ENCODE results near the gene FAM120B. TPM values are rescaled to one million over a fixed set of nuclear protein-coding genes. Genes with fewer than 3 reads are reported as not detected.
"Not testable (repeated sequence)": the region's sequence is repeated elsewhere in the genome, so short reads cannot be mapped to it uniquely, and the experiment has no call there.

The FAM120B gene
- total RNA-seq, 1 donor from 2014 or later: 33.7 TPM

- peaks cover 44% of the 10 kb centered on the region for H3K36me3 Mint-ChIP-seq (ENCODE audit: low read depth)
- H3K27me3 Mint-ChIP-seq (ENCODE audit: low read depth): no peaks in the 10 kb centered on the region
- H3K4me1 Mint-ChIP-seq: peaks cover 20% of the 10 kb centered on the region
- peak; percentile 3 for DNase-seq (ENCODE audit: low read depth, low spot score)
- TF ChIP-seq CTCF (conservative IDR thresholded peaks at IDR 0.05): no peak
- no peak overlapping the region for H3K27ac Mint-ChIP-seq (ENCODE audit: unreplicated experiment)
- H3K4me3 Mint-ChIP-seq: no peak overlapping the region
- H3K9me3 Mint-ChIP-seq: peaks cover 2% of the 10 kb centered on the region
These were observed 38.3 kb downstream of the FAM120B start for GRCh38 chr6:170344631-170345576.

DNA sequence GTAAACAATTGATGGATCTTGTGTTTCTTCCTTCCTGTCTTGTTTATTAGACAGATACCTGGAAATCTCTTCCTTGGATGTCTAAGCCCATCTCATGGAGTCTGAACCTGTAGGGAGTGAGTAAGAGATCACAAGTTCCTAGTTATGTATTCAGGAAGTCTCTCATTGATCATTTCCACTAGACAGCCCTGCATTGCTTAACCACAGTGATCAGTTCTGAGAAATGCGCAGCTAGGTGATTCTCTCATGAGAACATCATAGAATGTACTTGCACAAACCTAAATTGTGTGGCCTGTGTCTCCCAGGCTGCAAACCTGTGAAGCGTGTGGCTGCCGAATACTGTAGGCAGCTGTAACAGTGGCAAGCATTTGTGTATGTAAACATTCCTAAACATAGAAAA lies 39.1 kb downstream of the FAM120B start:
- Mint-ChIP-seq H3K36me3 (ENCODE audit: low read depth) (peaks cover 48% of the 10 kb centered on the region), H3K27me3 (ENCODE audit: low read depth) (no peaks in the 10 kb centered on the region), H3K4me1 (peaks cover 20% of the 10 kb centered on the region), H3K9me3 (peaks cover 3% of the 10 kb centered on the region), H3K4me3 (no peak overlapping the region), H3K27ac (ENCODE audit: unreplicated experiment) (no peak overlapping the region)
- no peak for DNase-seq (ENCODE audit: low read depth, low spot score)
- TF ChIP-seq CTCF (conservative IDR thresholded peaks at IDR 0.05): no peak

GRCh38 chr6:170346649-170347048 lies 40.1 kb downstream of the FAM120B start:
- Mint-ChIP-seq H3K27me3 (ENCODE audit: low read depth) (no peaks in the 10 kb centered on the region), H3K4me3 (no peak overlapping the region), H3K9me3 (peaks cover 11% of the 10 kb centered on the region), H3K27ac (ENCODE audit: unreplicated experiment) (no peak overlapping the region), H3K36me3 (ENCODE audit: low read depth) (peaks cover 58% of the 10 kb centered on the region), H3K4me1 (peaks cover 20% of the 10 kb centered on the region)
- TF ChIP-seq CTCF (conservative IDR thresholded peaks at IDR 0.05): no peak
- DNase-seq (ENCODE audit: low read depth, low spot score): no peak

- DNase-seq (ENCODE audit: low read depth, low spot score): no peak
- Mint-ChIP-seq H3K27ac (ENCODE audit: unreplicated experiment) (no peak overlapping the region), H3K9me3 (peaks cover 16% of the 10 kb centered on the region), H3K36me3 (ENCODE audit: low read depth) (peaks cover 60% of the 10 kb centered on the region), H3K4me1 (peaks cover 18% of the 10 kb centered on the region), H3K27me3 (ENCODE audit: low read depth) (no peaks in the 10 kb centered on the region), H3K4me3 (no peak overlapping the region)
- no peak for TF ChIP-seq CTCF (conservative IDR thresholded peaks at IDR 0.05)
These were observed 40.5 kb downstream of the FAM120B start for GRCh38 chr6:170347091-170347490.

GRCh38 chr6:170347975-170348374 lies 41.4 kb downstream of the FAM120B start:
- no peak for TF ChIP-seq CTCF (conservative IDR thresholded peaks at IDR 0.05)
- H3K9me3 Mint-ChIP-seq: peaks cover 25% of the 10 kb centered on the region
- no peak overlapping the region for H3K27ac Mint-ChIP-seq (ENCODE audit: unreplicated experiment)
- peaks cover 64% of the 10 kb centered on the region for H3K36me3 Mint-ChIP-seq (ENCODE audit: low read depth)
- peaks cover 17% of the 10 kb centered on the region for H3K4me1 Mint-ChIP-seq
- DNase-seq (ENCODE audit: low read depth, low spot score): no peak
- H3K27me3 Mint-ChIP-seq (ENCODE audit: low read depth): no peaks in the 10 kb centered on the region
- no peak overlapping the region for H3K4me3 Mint-ChIP-seq

GRCh38 chr6:170351456-170351855 lies 44.9 kb downstream of the FAM120B start:
- not testable (repeated sequence) for H3K4me1 Mint-ChIP-seq; H3K27me3 Mint-ChIP-seq (ENCODE audit: low read depth); H3K4me3 Mint-ChIP-seq; DNase-seq (ENCODE audit: low read depth, low spot score); H3K27ac Mint-ChIP-seq (ENCODE audit: unreplicated experiment)
- Mint-ChIP-seq H3K36me3 (ENCODE audit: low read depth) (peaks cover 66% of the 10 kb centered on the region), H3K9me3 (peaks cover 32% of the 10 kb centered on the region)

DNA sequence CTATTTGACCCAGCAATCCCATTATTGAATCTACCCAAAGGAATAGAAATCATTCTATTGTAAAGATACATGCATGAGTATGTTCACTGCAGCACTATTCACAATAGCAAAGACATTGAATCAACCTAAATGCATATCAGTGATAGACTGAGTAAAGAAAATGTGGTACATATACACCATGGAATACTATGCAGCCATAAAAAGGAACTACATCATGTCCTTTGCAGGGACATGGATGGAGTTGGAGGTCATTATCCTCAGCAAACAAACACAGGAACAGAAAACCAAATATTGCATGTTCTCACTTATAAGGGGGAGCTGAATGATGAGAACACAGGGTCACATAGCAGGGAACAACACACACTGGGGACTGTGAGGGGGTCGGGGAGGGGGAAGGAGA lies 48.6 kb downstream of the FAM120B start:
- H3K27ac Mint-ChIP-seq (ENCODE audit: unreplicated experiment); DNase-seq (ENCODE audit: low read depth, low spot score); H3K27me3 Mint-ChIP-seq (ENCODE audit: low read depth); H3K4me1 Mint-ChIP-seq; H3K4me3 Mint-ChIP-seq: not testable (repeated sequence)
- Mint-ChIP-seq H3K9me3 (peaks cover 32% of the 10 kb centered on the region), H3K36me3 (ENCODE audit: low read depth) (peaks cover 58% of the 10 kb centered on the region)

Data from neural crest cell (in vitro differentiated cells).